ENCODE measurements around the gene MAP3K15.

MAP3K15 gene, protein sequence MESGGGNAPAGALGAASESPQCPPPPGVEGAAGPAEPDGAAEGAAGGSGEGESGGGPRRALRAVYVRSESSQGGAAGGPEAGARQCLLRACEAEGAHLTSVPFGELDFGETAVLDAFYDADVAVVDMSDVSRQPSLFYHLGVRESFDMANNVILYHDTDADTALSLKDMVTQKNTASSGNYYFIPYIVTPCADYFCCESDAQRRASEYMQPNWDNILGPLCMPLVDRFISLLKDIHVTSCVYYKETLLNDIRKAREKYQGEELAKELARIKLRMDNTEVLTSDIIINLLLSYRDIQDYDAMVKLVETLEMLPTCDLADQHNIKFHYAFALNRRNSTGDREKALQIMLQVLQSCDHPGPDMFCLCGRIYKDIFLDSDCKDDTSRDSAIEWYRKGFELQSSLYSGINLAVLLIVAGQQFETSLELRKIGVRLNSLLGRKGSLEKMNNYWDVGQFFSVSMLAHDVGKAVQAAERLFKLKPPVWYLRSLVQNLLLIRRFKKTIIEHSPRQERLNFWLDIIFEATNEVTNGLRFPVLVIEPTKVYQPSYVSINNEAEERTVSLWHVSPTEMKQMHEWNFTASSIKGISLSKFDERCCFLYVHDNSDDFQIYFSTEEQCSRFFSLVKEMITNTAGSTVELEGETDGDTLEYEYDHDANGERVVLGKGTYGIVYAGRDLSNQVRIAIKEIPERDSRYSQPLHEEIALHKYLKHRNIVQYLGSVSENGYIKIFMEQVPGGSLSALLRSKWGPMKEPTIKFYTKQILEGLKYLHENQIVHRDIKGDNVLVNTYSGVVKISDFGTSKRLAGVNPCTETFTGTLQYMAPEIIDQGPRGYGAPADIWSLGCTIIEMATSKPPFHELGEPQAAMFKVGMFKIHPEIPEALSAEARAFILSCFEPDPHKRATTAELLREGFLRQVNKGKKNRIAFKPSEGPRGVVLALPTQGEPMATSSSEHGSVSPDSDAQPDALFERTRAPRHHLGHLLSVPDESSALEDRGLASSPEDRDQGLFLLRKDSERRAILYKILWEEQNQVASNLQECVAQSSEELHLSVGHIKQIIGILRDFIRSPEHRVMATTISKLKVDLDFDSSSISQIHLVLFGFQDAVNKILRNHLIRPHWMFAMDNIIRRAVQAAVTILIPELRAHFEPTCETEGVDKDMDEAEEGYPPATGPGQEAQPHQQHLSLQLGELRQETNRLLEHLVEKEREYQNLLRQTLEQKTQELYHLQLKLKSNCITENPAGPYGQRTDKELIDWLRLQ (N-terminal part only)

DNA sequence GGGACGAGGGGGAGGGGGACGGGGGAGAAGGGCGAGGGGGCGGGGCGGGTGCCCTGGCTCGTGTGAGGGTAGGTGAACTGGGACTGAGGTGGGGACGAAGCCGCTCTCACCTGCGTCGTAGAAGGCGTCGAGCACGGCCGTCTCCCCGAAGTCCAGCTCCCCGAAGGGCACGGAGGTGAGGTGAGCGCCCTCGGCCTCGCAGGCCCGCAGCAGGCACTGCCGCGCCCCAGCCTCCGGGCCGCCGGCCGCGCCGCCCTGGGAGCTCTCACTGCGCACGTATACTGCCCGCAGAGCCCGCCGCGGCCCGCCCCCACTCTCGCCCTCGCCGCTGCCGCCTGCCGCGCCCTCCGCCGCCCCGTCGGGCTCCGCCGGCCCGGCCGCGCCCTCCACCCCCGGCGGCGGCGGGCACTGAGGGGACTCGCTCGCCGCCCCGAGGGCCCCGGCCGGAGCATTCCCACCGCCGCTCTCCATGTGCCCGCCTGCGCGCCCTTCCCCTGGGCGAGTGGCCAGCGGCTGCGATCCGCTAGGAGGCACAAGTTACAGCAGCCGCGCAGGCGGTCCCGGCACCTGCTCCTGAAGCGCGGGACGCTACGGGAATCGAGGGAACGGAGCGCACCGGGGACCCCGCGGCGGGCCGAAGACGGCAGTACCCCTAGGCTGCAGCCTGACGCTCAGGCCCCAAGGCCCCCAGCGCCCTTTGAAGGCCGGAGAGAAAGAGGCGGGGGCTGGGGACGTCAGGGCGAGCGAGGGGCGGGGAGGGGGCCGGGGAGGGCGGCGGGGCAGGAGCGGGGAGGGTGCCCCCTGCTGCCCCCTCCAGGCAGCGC is at the start of gene MAP3K15:
Gene MAP3K15 (minus strand): TSS at position 718 of the 824 bp plus-strand sequence. CDS start 247 bp downstream, at position 471.
- TF ChIP-seq, protein P1, sequence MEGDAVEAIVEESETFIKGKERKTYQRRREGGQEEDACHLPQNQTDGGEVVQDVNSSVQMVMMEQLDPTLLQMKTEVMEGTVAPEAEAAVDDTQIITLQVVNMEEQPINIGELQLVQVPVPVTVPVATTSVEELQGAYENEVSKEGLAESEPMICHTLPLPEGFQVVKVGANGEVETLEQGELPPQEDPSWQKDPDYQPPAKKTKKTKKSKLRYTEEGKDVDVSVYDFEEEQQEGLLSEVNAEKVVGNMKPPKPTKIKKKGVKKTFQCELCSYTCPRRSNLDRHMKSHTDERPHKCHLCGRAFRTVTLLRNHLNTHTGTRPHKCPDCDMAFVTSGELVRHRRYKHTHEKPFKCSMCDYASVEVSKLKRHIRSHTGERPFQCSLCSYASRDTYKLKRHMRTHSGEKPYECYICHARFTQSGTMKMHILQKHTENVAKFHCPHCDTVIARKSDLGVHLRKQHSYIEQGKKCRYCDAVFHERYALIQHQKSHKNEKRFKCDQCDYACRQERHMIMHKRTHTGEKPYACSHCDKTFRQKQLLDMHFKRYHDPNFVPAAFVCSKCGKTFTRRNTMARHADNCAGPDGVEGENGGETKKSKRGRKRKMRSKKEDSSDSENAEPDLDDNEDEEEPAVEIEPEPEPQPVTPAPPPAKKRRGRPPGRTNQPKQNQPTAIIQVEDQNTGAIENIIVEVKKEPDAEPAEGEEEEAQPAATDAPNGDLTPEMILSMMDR (IDR thresholded peaks at IDR 0.05), result peak; percentile 31; the same call in 1 of the 2 replicates

DNA sequence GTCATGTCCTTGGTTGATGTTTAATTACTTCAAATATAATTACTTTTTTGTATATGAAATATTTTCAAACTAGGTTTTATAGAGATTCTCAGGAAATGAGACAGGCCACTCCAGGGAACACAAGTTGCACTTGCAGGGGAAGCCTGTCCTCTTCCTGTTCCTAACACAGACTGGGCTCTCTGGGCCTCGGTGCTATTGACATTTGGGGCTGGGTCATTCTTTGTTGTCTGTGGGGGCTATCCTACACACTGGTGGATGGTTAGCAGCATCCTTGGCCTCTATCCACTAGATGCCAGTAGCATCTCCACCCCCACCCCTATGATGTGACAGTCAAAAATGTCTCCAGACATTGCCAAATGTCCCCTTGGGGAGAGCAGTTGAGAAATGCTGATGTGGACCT is 49.3 kb upstream of the MAP3K15 start:
- TF ChIP-seq, protein P1 (IDR thresholded peaks at IDR 0.05), result no peak

DNA sequence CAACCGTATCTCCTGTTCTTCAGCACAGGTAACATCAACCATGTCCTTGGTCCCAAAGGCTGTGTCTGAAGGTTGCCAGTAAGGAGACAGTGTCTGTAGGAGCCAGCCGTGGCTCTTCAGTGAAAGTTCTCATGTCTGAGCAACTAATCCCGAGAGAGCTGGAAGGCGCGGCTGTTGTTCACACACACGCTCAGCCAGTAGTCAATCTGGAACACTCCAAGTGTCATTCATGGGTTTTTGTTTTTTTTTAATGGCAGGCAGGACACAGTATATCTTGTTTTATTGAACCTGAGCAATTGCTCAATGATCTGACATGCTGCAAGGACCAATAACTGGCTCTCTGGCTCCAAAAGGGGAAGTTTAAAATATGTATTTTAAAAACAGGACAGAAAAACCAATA is 48.4 kb upstream of the MAP3K15 start:
- TF ChIP-seq, protein P1 (IDR thresholded peaks at IDR 0.05), result no peak

DNA sequence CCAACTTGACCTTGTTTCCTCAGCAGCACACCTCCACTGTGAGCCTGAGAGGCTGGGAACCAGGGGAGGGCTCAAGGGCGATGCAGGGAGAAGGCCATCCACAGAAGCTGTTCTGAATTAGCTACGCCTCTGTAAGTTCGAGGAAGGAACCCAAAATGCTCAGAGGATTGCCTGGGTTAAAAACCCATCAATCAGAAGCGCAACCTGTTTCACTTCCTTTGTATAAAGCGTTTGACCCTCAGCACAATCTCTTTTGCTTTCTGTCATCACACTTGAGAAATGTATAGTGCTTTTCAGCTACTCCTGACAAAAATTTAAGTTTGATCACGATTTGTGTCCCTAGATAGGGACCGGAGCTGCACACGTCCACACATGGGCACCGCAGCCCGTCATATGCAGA is 48.0 kb upstream of the MAP3K15 start:
- TF ChIP-seq, protein P1 (IDR thresholded peaks at IDR 0.05), result no peak

DNA sequence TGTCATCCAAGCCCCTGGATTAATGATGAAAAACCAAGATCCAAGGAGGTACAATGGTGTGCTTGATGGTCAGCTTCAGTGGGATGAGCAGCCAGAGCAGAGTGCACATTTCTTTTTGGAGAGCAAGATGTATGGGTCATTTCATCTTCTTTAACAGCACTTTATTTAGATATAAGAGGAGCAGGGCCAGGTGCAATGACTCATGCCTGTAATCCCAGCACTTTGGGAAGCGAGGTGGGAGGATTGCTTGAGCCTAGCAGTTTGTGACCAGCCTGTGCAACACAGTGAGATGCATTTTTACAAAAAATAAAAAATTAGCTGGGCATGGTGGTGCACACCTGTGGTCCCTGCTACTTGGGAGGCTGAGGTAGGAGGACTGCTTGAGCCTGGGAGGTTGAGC is 45.3 kb upstream of the MAP3K15 start:
- TF ChIP-seq, protein P1 (IDR thresholded peaks at IDR 0.05), result no peak

DNA sequence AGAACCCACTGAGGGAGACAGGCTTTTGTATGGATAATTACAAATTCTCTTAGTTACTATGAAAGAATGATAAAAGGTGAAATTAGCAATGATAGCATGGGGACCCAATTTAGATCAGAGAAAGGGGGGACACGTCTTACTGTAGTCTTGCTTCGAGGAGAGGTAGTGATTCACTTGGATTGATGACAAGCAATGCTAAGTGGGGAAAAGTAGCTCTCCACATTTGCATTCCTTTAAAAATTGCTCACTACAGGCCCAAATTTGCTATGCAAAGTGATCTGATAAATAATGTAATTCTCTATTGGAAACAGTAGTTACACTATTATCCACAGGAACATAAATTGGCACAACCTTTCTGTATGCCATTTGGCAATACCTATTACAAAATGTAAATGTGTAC is 42.5 kb upstream of the MAP3K15 start:
- TF ChIP-seq, protein P1 (IDR thresholded peaks at IDR 0.05), result no peak

Measured in LNCAP (cell line).